ENCODE results near the gene JOSD2. TPM values are rescaled to one million over a fixed set of nuclear protein-coding genes. Genes with fewer than 3 reads are reported as not detected.

JOSD2 gene
- total and polyA plus RNA-seq, 2 donors (not counting 3 experiments of a cell fraction or from before 2014, with no cell fraction given): 37.4 to 62.8 TPM

DNA sequence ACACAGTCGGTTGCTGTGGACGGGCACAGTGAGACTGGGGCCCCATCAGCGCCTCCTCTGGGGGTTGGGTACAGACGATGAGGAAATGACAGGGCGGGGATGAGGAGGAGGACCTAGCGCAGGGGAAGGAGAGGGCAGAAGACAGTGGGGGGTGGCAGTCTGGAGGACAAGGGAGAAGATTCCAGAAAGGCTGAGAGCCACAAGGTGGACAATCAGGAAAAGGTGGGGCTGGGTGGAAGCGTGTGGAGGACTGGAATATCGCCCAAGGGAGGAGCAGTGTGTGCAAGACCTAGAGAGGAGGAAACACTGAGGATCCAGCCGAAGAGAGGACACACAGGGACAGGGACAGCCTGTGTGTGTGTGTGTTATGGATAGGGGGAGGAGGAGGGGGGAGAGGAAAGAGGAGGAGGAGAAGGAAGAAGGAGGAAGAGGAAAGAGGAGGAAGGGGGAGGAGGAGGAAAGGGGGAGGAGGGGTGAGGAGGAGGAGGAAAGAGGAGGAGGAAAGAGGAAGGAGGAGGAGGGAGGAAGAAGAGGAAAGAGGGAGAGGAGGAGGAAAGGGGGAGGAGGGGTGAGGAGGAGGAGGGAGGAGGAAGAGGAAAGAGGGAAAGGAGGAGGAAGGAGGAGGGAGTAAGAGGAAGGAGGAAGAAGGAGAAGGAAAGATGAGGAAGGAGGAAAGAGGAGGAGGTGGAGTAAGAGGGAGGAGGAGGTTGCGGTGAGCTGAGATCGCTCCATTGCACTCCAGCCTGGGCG is 18.5 kb downstream of the JOSD2 start:
- BruUV-seq (replicated peaks): no TSS peak
- intact Hi-C loops (cut with micrococcal nuclease) (no loop called here), dilution Hi-C loops (cut with MboI; ENCODE audit: extremely low pct_ligation_motif_present, low sequenced_read_pairs) (no loop called here)
- FAIRE-seq (no peak), DNase-seq (ENCODE audit: low read depth, low spot score) (no peak)
- no peak overlapping the region for H3K4me3 ChIP-seq (replicated peaks in 1 of 3; ENCODE audit: insufficient read depth in 1 of 3, low read depth in 1 of 3, low read length in 3 of 3)
- H3K36me3 ChIP-seq (ENCODE audit: control insufficient read depth in 2 of 2, extremely low read depth in 1 of 2, insufficient read depth in 2 of 2, low read length in 2 of 2): no peaks in the 10 kb centered on the region
- H3K79me2 ChIP-seq (ENCODE audit: control insufficient read depth, insufficient read depth, low read length): no peaks in the 10 kb centered on the region
- H3K9me3 ChIP-seq (replicated peaks; ENCODE audit: control insufficient read depth, insufficient read depth, low read length): no peaks in the 10 kb centered on the region
- TF ChIP-seq EZH2 (IDR thresholded peaks at IDR 0.05; ENCODE audit: borderline replicate concordance, low read depth, low read length, severe bottlenecking): no peak
- TF ChIP-seq GATA2 (IDR thresholded peaks at IDR 0.05; ENCODE audit: insufficient read depth, insufficient read length, low read depth, low read length): no peak
- TF ChIP-seq, protein P1, sequence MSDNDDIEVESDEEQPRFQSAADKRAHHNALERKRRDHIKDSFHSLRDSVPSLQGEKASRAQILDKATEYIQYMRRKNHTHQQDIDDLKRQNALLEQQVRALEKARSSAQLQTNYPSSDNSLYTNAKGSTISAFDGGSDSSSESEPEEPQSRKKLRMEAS (IDR thresholded peaks at IDR 0.05; ENCODE audit: insufficient read depth, insufficient read length): no peak
- TF ChIP-seq JUN (IDR thresholded peaks at IDR 0.05; ENCODE audit: borderline replicate concordance, insufficient read depth, insufficient read length, low read depth): no peak
- no peak for TF ChIP-seq POLR2AphosphoS5 (IDR thresholded peaks at IDR 0.05; ENCODE audit: insufficient read depth, low read depth, low read length)
- no peak for TF ChIP-seq POLR2A (IDR thresholded peaks at IDR 0.05; ENCODE audit: low read depth, low read length)
- no peak for TF ChIP-seq MYC (IDR thresholded peaks at IDR 0.05; ENCODE audit: low read depth, low read length)
- no peak for TF ChIP-seq FOS (IDR thresholded peaks at IDR 0.05; ENCODE audit: borderline replicate concordance, insufficient read depth, low read length)
- TF ChIP-seq CTCF (IDR thresholded peaks at IDR 0.05; ENCODE audit: extremely low read depth in 1 of 2, insufficient read depth in 1 of 2, low read depth in 1 of 2, low read length in 2 of 2): no peak
- no peaks in the 10 kb centered on the region for H4K20me1 ChIP-seq (replicated peaks; ENCODE audit: control insufficient read depth, extremely low read depth, insufficient read depth, low read length)
- POLR2A ChIA-PET: no interaction called here
- peaks cover 8 to 10% of the 10 kb centered on the region in 2 experiments for H3K27me3 ChIP-seq (ENCODE audit: control insufficient read depth in 2 of 2, insufficient read depth in 2 of 2, low read length in 2 of 2)
- no peaks in the 10 kb centered on the region for H3K4me1 ChIP-seq (ENCODE audit: control insufficient read depth, extremely low read depth, insufficient read depth, low read length)
- H3K4me2 ChIP-seq (ENCODE audit: insufficient read depth, low read length): no peak overlapping the region
- CTCF ChIA-PET: no interaction called here
- H3K27ac ChIP-seq (ENCODE audit: insufficient read depth, low read depth, low read length): no peak overlapping the region
- no peaks in the 10 kb centered on the region for H3K9me1 ChIP-seq (replicated peaks; ENCODE audit: control insufficient read depth, extremely low read depth, insufficient read depth, low read length)
- H3K9ac ChIP-seq (replicated peaks; ENCODE audit: extremely low read depth, insufficient read depth, low read length): no peak overlapping the region
- H2AFZ ChIP-seq (ENCODE audit: low read depth, low read length): no peak overlapping the region

Data from endothelial cell of umbilical vein (primary cell).